HepG2 (cell line): ENCODE data around the gene FAM43A. TPM values are rescaled to one million over a fixed set of nuclear protein-coding genes. Genes with fewer than 3 reads are reported as not detected.

Experiments used
- CC2D1A ChIP-seq: sonication (generic); formaldehyde crosslinking; IDR thresholded peaks from 2 replicates; pipeline ENCODE4 v1.8.1; 2023; ENCODE audit warnings: mild to moderate bottlenecking, missing genetic modification reagents
- KAT8 ChIP-seq: IDR thresholded peaks from 2 replicates; pipeline ENCODE4 v1.6.1; 2016; ENCODE audit warnings: missing genetic modification reagents, missing compliant biosample characterization
- KLF15 ChIP-seq: sonication (generic); formaldehyde crosslinking; IDR thresholded peaks from 2 replicates; pipeline ENCODE4 v1.8.1; 2023; ENCODE audit warnings: borderline replicate concordance, mild to moderate bottlenecking, inconsistent platforms, missing genetic modification reagents, mixed read lengths
- KMT2B ChIP-seq: IDR thresholded peaks from 2 replicates; pipeline ENCODE4 v1.6.1; 2016; ENCODE audit warnings: missing genetic modification reagents, missing compliant biosample characterization
- MEIS1 ChIP-seq: sonication (generic); formaldehyde crosslinking; IDR thresholded peaks from 2 replicates; pipeline ENCODE4 v1.9.0; 2021; ENCODE audit warnings: mild to moderate bottlenecking, missing genetic modification reagents, moderate library complexity, borderline replicate concordance
- MIER2 ChIP-seq: IDR thresholded peaks from 2 replicates; pipeline ENCODE4 v1.6.1; 2016; ENCODE audit warnings: missing biosample characterization, missing genetic modification reagents
- MTA1 ChIP-seq: sonication (generic); formaldehyde crosslinking; IDR thresholded peaks from 2 replicates; pipeline ENCODE4 v1.4.0; 2020; ENCODE audit warnings: missing genetic modification reagents, mild to moderate bottlenecking, borderline replicate concordance
- NFKB2 ChIP-seq: sonication (generic); formaldehyde crosslinking; IDR thresholded peaks from 2 replicates; pipeline ENCODE4 v1.4.0; 2020; ENCODE audit warnings: missing genetic modification reagents, borderline replicate concordance
- PHF8 ChIP-seq: sonication (generic); formaldehyde crosslinking; IDR thresholded peaks from 2 replicates; pipeline ENCODE4 v1.5.0; 2020; ENCODE audit warnings: missing genetic modification reagents
- POLR2A ChIP-seq, 2 experiments: IDR thresholded peaks; 2 replicates each; pipeline ENCODE4 v1.6.1; 2011; ENCODE audit warnings: low read depth in 2 of 2, low read length in 2 of 2, mild to moderate bottlenecking in 1 of 2, moderate library complexity in 1 of 2; ENCODE audit not compliant: insufficient read depth in 1 of 2
- POLR2G ChIP-seq: fragments of 200-400 bp; formaldehyde crosslinking; IDR thresholded peaks from 2 replicates; pipeline ENCODE4 v1.6.1; 2018; ENCODE audit warnings: mild to moderate bottlenecking, low read depth, low read length, moderate library complexity
- SMYD3 ChIP-seq: sonication (generic); formaldehyde crosslinking; IDR thresholded peaks from 2 replicates; pipeline ENCODE4 v1.8.1; 2023; ENCODE audit warnings: mild to moderate bottlenecking, missing genetic modification reagents
- SRSF4 ChIP-seq: fragments of 200-400 bp; formaldehyde crosslinking; IDR thresholded peaks from one replicate; pipeline ENCODE4 v1.6.1; 2018; ENCODE audit warnings: mild to moderate bottlenecking, low read depth, low read length, moderate library complexity; ENCODE audit not compliant: poor library complexity, severe bottlenecking
- YEATS2 ChIP-seq: sonication (generic); formaldehyde crosslinking; IDR thresholded peaks from 2 replicates; pipeline ENCODE4 v1.4.0; 2020; ENCODE audit warnings: missing genetic modification reagents, borderline replicate concordance
- ZFP90 ChIP-seq: sonication (generic); formaldehyde crosslinking; IDR thresholded peaks from 2 replicates; pipeline ENCODE4 v1.8.0; 2022; ENCODE audit warnings: missing genetic modification reagents, mild to moderate bottlenecking, inconsistent platforms, borderline replicate concordance
- ZIK1 ChIP-seq: sonication (generic); formaldehyde crosslinking; IDR thresholded peaks from 2 replicates; pipeline ENCODE4 v1.5.0; 2020; ENCODE audit warnings: mild to moderate bottlenecking, low read depth, missing genetic modification reagents, borderline replicate concordance
- ZNF224 ChIP-seq: sonication (generic); formaldehyde crosslinking; IDR thresholded peaks from 2 replicates; pipeline ENCODE4 v1.5.0; 2020; ENCODE audit warnings: mild to moderate bottlenecking, missing genetic modification reagents
- ZNF251 ChIP-seq: sonication (generic); formaldehyde crosslinking; IDR thresholded peaks from 2 replicates; pipeline ENCODE4 v1.9.0; 2021; ENCODE audit warnings: mild to moderate bottlenecking, missing genetic modification reagents
- ZNF605 ChIP-seq: sonication (generic); formaldehyde crosslinking; IDR thresholded peaks from 2 replicates; pipeline ENCODE4 v1.8.0; 2022; ENCODE audit warnings: mild to moderate bottlenecking, missing genetic modification reagents
- ZNF749 ChIP-seq: sonication (generic); formaldehyde crosslinking; IDR thresholded peaks from 2 replicates; pipeline ENCODE4 v1.8.0; 2022; ENCODE audit warnings: mild to moderate bottlenecking, missing genetic modification reagents, moderate library complexity, borderline replicate concordance
- polyA plus RNA-seq, 8 experiments: library from polyadenylated mRNA; depleted of rRNA in 3 of 8; stranded (reverse) in 7 of 8; unstranded in 1 of 8; fragments of >200 nt; fragmentation: Illumina TruSeq in 4 of 8; extraction: Trizol in 4 of 8; gene quantifications; 2 replicates each; pipeline versions ENCODE4 v1.2.1 to v1.2.3, GENCODE V29; 2011 to 2016; ENCODE audit warnings: low read depth in 4 of 8, missing spikeins in 1 of 8, mixed read lengths in 1 of 8; ENCODE audit not compliant: insufficient read depth in 1 of 8
- total RNA-seq, 5 experiments: library from RNA; depleted of rRNA; stranded (reverse); fragments of >200 nt; fragmentation: Illumina TruSeq; extraction: Trizol; gene quantifications; 2 replicates each; pipeline ENCODE4 v1.2.3, GENCODE V29; 2016; ENCODE audit warnings: low read depth in 1 of 5
- TF ChIP-seq, protein P1 (sequence below): sonication (generic); formaldehyde crosslinking; IDR thresholded peaks from 2 replicates; pipeline ENCODE4 v1.4.0; 2020; ENCODE audit warnings: missing genetic modification reagents
- TF ChIP-seq, protein P2 (sequence below): sonication (generic); formaldehyde crosslinking; IDR thresholded peaks from 2 replicates; pipeline ENCODE4 v1.5.0; 2020; ENCODE audit warnings: mild to moderate bottlenecking, low read depth, missing genetic modification reagents, borderline replicate concordance
- TF ChIP-seq, protein P3 (sequence below): IDR thresholded peaks from 2 replicates; pipeline ENCODE4 v1.6.1; 2012; ENCODE audit warnings: inconsistent platforms
- TF ChIP-seq, protein P4 (sequence below): sonication (generic); formaldehyde crosslinking; IDR thresholded peaks from 2 replicates; pipeline ENCODE4 v1.4.0; 2020; ENCODE audit warnings: mild to moderate bottlenecking, missing genetic modification reagents

FAM43A gene
- total and polyA plus RNA-seq, 2 of the 13 experiments (the other 11 are each of a cell fraction or from before 2014, with no cell fraction given) = 0.91 to 1.8 TPM

DNA sequence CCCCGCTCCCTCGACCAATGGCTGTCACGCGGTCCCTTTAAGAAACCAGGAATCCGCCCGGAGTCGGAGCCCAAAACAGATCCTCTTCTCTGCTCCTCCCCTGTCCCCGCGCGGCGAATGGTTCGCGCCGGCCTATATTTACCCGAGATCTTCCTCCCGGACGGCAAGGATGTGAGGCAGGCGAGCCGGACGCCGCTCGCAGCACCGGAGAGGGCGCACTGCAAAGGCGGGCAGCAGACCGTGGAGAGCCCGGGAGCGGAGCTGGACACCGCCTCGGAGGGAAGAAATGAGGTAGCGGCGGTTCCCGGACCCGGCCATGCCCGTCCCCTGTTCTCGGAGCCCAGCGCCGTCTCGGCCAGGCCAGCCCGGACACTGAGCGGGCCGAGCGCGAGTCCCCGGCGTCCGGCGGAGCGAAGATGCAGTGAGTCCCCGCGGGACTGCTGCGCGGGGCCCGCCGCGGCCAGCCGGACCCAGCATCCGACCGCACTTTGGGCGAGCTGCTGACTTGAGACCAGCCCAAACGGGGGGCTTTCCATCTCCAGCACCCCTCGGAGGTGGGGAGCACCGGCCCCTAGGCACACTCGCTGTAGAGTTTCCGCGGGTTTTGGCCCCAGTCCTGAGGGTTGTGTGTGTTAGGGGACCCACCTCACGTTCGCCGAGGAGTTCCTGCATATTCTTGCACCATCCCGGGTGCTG, at the start of gene FAM43A (continued):
- TF ChIP-seq, protein P1, sequence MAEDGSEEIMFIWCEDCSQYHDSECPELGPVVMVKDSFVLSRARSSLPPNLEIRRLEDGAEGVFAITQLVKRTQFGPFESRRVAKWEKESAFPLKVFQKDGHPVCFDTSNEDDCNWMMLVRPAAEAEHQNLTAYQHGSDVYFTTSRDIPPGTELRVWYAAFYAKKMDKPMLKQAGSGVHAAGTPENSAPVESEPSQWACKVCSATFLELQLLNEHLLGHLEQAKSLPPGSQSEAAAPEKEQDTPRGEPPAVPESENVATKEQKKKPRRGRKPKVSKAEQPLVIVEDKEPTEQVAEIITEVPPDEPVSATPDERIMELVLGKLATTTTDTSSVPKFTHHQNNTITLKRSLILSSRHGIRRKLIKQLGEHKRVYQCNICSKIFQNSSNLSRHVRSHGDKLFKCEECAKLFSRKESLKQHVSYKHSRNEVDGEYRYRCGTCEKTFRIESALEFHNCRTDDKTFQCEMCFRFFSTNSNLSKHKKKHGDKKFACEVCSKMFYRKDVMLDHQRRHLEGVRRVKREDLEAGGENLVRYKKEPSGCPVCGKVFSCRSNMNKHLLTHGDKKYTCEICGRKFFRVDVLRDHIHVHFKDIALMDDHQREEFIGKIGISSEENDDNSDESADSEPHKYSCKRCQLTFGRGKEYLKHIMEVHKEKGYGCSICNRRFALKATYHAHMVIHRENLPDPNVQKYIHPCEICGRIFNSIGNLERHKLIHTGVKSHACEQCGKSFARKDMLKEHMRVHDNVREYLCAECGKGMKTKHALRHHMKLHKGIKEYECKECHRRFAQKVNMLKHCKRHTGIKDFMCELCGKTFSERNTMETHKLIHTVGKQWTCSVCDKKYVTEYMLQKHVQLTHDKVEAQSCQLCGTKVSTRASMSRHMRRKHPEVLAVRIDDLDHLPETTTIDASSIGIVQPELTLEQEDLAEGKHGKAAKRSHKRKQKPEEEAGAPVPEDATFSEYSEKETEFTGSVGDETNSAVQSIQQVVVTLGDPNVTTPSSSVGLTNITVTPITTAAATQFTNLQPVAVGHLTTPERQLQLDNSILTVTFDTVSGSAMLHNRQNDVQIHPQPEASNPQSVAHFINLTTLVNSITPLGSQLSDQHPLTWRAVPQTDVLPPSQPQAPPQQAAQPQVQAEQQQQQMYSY (CRISPR knock-in tag) = peak; percentile 73; the same call in 1 of the 2 replicates
- TF ChIP-seq, protein P2, sequence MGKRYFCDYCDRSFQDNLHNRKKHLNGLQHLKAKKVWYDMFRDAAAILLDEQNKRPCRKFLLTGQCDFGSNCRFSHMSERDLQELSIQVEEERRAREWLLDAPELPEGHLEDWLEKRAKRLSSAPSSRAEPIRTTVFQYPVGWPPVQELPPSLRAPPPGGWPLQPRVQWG (CRISPR knock-in tag) = no peak
- TF ChIP-seq SMYD3 (CRISPR knock-in tag) (no peak), KAT8 (CRISPR knock-in tag) (peak; percentile 61; the same call in 1 of the 2 replicates), ZNF749 (peak; percentile 49; the same call in 1 of the 2 replicates), KMT2B (CRISPR knock-in tag) (no peak), ZIK1 (no peak), MEIS1 (0 out of 2 replicates have a peak, but pooled peaks have one; percentile 47), SRSF4 (no peak), MTA1 (peak; percentile 51; the same call in 1 of the 2 replicates), YEATS2 (CRISPR knock-in tag) (no peak), ZNF251 (no peak), ZNF605 (CRISPR knock-in tag) (peak; percentile 57; the same call in 1 of the 2 replicates), NFKB2 (CRISPR knock-in tag) (peak; percentile 74), CC2D1A (CRISPR knock-in tag) (no peak), PHF8 (peak; percentile 70), ZNF224 (CRISPR knock-in tag) (no peak), KLF15 (0 out of 2 replicates have a peak, but pooled peaks have one; percentile 37), MIER2 (CRISPR knock-in tag) (no peak), POLR2A (IDR thresholded peaks at IDR 0.05; ENCODE audit: insufficient read depth in 1 of 2, low read depth in 2 of 2, low read length in 2 of 2) (peak; percentile 79 to 92), POLR2G (peak; percentile 87), ZFP90 (peak; percentile 66; the same call in 1 of the 2 replicates)
- TF ChIP-seq, protein P3, sequence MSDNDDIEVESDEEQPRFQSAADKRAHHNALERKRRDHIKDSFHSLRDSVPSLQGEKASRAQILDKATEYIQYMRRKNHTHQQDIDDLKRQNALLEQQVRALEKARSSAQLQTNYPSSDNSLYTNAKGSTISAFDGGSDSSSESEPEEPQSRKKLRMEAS = peak; percentile 60
- TF ChIP-seq, protein P4, sequence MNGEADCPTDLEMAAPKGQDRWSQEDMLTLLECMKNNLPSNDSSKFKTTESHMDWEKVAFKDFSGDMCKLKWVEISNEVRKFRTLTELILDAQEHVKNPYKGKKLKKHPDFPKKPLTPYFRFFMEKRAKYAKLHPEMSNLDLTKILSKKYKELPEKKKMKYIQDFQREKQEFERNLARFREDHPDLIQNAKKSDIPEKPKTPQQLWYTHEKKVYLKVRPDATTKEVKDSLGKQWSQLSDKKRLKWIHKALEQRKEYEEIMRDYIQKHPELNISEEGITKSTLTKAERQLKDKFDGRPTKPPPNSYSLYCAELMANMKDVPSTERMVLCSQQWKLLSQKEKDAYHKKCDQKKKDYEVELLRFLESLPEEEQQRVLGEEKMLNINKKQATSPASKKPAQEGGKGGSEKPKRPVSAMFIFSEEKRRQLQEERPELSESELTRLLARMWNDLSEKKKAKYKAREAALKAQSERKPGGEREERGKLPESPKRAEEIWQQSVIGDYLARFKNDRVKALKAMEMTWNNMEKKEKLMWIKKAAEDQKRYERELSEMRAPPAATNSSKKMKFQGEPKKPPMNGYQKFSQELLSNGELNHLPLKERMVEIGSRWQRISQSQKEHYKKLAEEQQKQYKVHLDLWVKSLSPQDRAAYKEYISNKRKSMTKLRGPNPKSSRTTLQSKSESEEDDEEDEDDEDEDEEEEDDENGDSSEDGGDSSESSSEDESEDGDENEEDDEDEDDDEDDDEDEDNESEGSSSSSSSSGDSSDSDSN (CRISPR knock-in tag) = peak; percentile 98
